ENCODE data around the gene TRANK1.

DNA sequence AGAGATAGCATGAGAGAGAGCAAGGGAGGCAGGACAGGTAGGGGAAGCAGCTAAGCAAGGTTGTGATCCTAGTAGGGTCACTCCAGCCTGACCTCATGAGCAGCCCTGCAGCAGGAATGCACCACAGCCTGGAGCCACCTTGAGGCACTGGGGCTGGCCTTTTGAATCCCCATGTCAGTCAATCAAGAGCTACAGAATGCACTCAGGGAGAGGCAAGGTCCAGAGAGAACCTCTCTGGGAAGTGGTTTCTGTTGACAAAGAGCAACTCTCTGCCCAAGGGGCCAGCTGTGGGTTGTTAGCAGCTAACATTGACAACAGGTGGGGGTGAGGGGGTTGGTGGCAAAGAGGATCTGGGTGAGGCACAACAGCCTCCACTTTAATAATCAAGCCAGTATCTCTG, 54.6 kb downstream of the TRANK1 start:
- TF ChIP-seq, protein P1, sequence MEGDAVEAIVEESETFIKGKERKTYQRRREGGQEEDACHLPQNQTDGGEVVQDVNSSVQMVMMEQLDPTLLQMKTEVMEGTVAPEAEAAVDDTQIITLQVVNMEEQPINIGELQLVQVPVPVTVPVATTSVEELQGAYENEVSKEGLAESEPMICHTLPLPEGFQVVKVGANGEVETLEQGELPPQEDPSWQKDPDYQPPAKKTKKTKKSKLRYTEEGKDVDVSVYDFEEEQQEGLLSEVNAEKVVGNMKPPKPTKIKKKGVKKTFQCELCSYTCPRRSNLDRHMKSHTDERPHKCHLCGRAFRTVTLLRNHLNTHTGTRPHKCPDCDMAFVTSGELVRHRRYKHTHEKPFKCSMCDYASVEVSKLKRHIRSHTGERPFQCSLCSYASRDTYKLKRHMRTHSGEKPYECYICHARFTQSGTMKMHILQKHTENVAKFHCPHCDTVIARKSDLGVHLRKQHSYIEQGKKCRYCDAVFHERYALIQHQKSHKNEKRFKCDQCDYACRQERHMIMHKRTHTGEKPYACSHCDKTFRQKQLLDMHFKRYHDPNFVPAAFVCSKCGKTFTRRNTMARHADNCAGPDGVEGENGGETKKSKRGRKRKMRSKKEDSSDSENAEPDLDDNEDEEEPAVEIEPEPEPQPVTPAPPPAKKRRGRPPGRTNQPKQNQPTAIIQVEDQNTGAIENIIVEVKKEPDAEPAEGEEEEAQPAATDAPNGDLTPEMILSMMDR (conservative IDR thresholded peaks at IDR 0.05; ENCODE audit: low read depth in 2 of 2), result no peak
- TF ChIP-seq EZH2 (IDR thresholded peaks at IDR 0.05; ENCODE audit: low read depth, unreplicated experiment), result no peak
- TF ChIP-seq EZH2phosphoT487 (IDR thresholded peaks at IDR 0.05; ENCODE audit: unreplicated experiment), result no peak
- no peak for TF ChIP-seq POLR2AphosphoS5 (IDR thresholded peaks at IDR 0.05; ENCODE audit: low read depth)
- TF ChIP-seq JUNB (IDR thresholded peaks at IDR 0.05; ENCODE audit: unreplicated experiment), result no peak
- TF ChIP-seq, protein P2, sequence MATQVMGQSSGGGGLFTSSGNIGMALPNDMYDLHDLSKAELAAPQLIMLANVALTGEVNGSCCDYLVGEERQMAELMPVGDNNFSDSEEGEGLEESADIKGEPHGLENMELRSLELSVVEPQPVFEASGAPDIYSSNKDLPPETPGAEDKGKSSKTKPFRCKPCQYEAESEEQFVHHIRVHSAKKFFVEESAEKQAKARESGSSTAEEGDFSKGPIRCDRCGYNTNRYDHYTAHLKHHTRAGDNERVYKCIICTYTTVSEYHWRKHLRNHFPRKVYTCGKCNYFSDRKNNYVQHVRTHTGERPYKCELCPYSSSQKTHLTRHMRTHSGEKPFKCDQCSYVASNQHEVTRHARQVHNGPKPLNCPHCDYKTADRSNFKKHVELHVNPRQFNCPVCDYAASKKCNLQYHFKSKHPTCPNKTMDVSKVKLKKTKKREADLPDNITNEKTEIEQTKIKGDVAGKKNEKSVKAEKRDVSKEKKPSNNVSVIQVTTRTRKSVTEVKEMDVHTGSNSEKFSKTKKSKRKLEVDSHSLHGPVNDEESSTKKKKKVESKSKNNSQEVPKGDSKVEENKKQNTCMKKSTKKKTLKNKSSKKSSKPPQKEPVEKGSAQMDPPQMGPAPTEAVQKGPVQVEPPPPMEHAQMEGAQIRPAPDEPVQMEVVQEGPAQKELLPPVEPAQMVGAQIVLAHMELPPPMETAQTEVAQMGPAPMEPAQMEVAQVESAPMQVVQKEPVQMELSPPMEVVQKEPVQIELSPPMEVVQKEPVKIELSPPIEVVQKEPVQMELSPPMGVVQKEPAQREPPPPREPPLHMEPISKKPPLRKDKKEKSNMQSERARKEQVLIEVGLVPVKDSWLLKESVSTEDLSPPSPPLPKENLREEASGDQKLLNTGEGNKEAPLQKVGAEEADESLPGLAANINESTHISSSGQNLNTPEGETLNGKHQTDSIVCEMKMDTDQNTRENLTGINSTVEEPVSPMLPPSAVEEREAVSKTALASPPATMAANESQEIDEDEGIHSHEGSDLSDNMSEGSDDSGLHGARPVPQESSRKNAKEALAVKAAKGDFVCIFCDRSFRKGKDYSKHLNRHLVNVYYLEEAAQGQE (IDR thresholded peaks at IDR 0.05; ENCODE audit: unreplicated experiment), result no peak
- no peak for TF ChIP-seq NANOG (IDR thresholded peaks at IDR 0.05; ENCODE audit: borderline replicate concordance)
- no peak for TF ChIP-seq STAT1 (IDR thresholded peaks at IDR 0.05; ENCODE audit: unreplicated experiment)
- TF ChIP-seq CREB1 (CRISPR knock-in tag; IDR thresholded peaks at IDR 0.05; ENCODE audit: low read depth), result no peak
- TF ChIP-seq, protein P3, sequence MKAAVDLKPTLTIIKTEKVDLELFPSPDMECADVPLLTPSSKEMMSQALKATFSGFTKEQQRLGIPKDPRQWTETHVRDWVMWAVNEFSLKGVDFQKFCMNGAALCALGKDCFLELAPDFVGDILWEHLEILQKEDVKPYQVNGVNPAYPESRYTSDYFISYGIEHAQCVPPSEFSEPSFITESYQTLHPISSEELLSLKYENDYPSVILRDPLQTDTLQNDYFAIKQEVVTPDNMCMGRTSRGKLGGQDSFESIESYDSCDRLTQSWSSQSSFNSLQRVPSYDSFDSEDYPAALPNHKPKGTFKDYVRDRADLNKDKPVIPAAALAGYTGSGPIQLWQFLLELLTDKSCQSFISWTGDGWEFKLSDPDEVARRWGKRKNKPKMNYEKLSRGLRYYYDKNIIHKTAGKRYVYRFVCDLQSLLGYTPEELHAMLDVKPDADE (IDR thresholded peaks at IDR 0.05), result no peak
- TF ChIP-seq ZNF331 (CRISPR knock-in tag; IDR thresholded peaks at IDR 0.05; ENCODE audit: low read depth), result no peak
